HG02943 (cell line): ENCODE data around the gene HLA-DQA1.
"Not testable (repeated sequence)": the region's sequence is repeated elsewhere in the genome, so short reads cannot be mapped to it uniquely, and the experiment has no call there.

ENCODE experiments used
- ATAC-seq: cut with Tn5 transposase; IDR thresholded peaks from one replicate; pipeline ENCODE4 v1.9.1; 2021; ENCODE audit warnings: mild to moderate bottlenecking, low read depth, moderate library complexity; ENCODE audit not compliant: unreplicated experiment

Gene HLA-DQA1

DNA sequence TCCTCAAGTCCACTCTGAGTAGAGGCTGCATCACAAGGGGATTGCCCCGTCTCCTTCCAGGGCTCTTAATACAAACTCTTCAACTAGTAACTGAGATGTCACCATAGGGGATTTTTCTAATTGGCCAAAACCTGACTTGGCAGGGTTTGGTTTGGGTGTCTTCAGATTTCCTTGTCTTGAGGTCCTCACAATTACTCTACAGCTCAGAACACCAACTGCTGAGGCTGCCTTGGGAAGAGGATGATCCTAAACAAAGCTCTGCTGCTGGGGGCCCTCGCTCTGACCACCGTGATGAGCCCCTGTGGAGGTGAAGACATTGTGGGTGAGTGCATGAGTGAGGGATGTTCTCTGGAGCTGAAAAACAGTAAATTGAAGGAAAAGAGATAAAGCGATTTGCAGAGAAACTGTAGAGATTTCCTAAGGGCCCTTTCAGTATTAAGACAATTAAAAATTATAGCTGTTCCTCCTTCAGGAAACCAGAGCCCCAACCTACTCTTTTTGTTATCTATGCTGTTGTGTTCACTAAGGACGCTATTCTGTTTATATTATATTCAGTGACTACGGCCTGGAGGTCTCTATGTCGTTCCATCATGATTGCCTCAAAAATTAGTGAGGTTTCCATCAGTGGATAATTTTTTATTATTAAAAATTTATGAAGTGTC is at the start of gene HLA-DQA1:
TSS of gene HLA-DQA1 (plus strand) at position 188 of the 662 bp plus-strand sequence. CDS start at position 241, 53 bp downstream.
- ATAC-seq: peak; percentile 64

DNA sequence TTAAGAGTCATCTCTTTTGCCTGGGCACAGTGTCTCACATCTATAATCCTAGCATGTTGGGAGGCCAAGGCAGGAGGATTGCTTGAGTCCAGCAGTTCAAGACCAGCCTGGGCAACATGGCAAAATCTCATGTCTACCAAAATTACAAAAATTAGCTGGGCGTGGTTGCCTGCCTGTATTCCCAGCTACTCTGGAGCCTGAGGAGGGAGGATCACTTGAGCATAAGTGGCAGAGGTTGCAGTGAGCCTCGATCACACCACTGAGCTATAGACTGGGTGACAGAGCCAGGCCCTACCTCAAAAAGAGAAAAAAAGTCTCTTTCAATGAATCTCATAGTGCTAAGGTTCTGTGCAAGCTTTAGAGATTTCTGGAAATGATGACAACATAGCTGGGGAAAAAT is 49.0 kb upstream of the HLA-DQA1 start:
- ATAC-seq: no peak

DNA sequence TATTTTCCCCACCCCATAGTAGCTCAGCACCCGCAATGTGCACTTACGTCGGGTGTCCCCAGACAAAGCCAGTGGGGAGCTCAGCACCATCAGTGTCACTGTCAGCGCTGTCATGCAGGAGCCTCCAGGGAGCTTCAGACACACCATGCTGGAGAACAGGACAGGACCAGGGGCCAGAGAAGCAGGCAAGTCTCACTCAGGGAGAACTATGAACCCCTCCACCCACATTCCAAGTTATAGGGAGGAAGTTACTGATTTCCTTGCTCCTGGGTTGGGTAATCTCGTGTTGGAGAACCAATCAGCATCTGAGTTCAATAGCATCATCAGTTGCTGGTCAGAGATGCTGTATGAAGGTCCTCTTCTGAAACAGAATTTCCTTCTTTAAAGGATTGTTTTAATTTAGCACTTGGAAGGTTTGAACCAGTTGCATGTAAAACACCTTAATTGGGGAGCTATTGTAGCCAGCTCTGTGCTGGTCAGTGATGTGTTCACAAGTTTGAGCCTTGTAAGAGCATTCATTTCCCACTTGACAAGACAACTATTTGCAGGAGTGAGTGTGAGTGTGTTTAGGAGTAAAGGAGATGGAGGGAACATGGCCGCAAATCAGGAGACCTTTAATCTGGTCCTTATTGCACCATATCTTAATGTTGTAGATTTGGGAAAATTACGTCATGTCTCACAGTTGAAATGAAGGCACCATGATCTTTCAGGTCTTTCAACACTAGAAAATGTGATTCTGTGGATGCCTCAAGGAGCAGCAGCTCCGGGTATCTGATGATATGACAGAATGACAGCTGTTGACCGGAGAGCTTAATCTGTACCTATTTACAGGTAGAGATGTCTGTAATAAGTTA is 47.4 kb upstream of the HLA-DQA1 start, which contains the start of gene HLA-DRB1:
TSS of gene HLA-DRB1 (minus strand) at position 253 of the 854 bp plus-strand sequence. CDS start at position 147, 106 bp downstream.
- ATAC-seq: no peak

DNA sequence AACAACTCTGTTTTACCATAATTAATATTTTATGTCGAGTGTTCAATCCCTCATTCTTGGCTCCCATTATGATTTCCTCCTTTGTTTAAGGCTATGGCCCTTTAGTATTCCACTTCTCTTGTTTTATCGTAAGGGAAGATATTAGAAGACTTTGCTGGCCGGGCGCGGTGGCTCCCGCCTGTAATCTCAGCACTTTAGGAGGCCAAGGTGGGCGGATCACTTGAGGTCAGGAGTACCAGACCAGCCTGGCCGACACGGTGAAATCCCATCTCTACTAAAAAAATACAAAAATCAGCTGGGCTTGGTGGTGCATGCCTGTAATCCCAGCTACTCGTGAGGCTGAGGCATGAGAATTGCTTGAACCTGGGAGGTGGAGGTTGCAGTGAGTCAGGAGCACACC is 46.5 kb upstream of the HLA-DQA1 start:
- ATAC-seq: not testable (repeated sequence)

DNA sequence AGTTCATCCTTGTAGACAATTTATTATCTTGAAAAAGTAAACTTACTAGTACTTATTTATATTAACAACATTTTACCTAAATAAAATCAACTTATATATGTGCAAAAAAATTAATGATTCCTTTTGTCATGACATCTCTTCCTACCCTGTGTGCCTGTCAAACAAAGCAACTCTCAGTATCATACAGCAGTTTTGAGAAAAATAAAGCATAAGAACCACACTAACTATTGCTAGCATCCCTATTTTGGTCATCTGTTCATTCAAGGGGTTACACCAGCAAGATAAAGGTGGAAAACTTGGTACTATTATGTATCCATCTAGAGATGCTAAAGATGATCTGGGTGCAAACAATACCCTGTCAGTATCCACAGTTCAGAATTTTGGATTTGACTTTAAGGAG is 40.2 kb upstream of the HLA-DQA1 start:
- ATAC-seq: no peak

DNA sequence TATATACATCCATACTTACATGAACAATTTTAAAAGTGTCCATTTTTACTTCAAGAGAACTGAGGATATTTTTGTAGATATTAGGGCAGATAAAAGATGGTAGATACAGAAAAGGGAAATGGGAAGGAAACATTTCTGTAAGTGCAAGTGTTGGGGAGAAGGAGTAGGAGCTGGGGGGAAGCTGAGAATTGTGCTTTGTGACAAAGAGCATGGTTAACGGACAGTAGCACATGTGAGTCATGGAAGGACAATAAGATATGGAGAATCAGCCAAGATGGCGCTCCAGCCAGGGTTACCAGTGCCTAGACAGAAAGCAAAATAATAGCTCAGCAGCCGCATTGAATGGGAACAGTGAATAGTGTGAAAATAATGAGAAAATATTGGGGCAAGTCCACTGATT is 34.8 kb upstream of the HLA-DQA1 start:
- no peak for ATAC-seq

DNA sequence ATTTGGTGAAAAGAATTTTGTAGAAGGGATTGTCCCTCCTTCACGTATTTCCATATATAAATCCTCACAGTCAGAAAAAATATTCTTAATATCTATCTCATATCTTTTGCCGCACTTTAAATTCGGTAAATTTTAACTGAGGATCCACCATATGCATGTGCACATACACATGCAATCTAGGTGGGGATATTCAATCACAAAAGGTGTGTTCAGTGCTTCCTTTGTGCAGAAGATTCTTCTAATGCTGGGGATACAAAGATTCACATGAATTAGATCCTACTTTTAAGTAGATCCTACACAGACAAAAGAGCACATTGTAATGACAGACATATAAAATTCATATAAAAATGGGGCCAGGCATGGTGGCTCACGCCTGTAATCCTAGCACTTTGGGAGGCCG is 34.0 kb upstream of the HLA-DQA1 start:
- ATAC-seq: no peak

DNA sequence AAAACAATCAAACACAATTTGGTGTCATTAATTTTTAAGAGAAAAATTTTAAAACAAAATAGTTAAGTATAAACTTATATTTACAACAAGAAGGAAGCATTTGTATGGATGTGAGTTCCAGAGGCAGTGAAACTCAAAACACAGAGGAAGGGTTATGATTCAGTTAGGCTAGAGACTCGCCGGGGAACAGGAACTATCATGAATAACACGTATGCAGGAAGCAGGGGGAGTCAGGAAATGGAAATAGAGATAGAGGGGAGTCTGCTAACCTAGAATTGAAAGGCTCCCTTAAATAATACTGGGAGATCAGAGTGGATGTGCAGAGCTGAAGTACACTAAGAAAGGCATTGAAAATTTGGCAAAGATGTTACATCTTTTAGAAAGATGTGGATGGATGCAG is 33.3 kb upstream of the HLA-DQA1 start:
- no peak for ATAC-seq

DNA sequence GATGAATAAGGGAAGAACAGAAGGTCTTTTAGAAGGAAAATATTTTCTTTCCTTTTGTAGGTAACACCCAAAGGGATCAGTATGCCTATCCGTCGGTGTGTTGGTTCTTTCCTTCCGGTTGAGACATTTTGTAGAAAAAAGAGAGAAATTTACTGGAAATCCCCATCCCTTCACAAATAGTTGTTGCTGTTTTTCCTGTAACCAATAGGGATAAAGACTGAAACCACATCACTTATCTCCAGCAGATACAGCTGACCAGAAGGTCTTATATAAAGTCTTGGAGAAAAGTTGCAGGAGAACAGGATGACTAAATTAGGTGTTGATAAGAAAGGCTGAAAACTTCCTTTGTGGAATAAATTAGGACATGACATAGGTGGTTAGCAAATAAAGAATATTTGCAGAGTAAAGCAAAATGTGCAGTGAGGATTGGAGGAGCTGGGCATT is 32.8 kb upstream of the HLA-DQA1 start:
- no peak for ATAC-seq

DNA sequence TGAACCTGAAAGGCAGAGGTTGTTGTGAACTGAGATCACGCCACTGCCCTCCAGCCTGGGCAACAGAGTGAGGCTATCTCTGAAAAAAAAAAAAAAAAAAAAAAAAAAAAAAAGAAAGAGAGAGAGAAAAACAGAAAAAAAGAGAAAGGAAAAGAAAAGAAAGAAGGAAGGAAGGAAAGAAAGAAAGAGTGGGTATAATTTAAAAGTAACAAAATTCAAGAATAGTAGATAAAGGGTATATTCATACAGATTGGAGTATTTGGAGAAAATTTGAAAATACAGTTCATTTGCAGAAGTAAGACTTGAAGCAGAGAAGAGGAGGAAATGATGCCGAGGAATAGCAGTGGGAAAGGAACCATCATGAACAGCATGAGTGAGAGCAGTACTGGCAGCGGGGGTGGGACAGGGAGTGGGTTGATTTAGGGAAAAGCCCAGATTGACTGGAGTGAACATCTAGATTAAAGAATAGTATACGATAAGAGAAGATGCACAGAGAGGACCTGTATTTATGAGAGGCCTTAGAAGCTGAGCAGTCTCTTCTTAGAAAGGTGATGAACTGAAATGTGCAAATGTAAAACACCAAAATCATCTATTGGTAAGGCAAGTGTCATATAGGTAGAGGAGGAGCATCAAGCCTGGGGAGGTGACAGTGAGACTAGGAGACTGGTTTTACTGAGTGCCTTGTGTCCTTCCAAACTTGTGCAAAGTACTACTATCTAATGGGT is 29.8 kb upstream of the HLA-DQA1 start:
- no peak for ATAC-seq

DNA sequence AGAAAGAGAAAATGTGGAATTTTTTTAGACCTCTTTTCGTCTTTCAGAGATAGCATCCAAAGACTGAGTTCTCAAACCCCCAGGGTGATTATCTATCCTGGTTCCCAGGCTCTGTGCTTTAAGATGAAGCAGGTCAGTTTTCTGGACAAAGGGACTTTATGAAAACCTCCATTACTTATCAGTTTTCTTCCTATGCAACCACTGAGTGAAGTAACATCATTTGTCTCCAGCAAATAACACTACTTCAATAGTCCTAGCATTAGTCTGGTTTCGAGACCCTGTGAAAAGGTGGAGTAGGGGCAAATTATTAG is 29.3 kb upstream of the HLA-DQA1 start:
- ATAC-seq: no peak

DNA sequence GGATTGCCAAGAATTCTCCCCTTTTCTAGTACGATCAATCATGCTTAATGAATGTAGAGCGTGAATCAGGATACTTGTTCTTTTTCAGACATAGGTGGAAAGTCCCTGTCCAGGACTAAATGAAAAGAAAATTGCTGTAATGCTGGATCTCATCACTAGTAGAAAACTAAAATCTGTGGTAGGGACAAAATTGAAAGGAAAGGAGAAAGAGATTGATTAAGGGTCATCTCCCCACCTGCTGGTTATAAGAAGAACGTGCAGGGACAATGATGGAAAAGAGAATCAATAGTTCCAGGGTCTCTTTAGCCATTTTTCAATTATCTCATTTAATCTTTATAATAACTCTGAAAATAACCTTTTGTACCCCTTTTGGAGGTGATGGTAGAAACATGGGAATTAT is 28.8 kb upstream of the HLA-DQA1 start:
- ATAC-seq: no peak

DNA sequence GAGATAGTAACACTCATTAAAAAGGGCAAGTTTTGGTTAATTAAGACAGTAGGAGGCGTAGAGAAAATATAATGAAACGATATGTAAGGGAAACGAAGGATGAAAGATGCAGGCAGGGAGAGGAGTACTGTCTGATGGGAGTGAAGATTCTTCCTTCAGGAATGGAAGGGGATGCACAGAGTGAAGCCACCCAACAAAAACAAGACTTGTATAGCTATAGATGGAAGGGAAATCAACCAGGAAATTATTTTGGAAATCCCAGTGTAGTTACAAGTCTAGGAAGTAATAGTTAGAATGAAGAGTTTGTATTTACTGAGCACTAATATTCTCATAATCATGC is 27.8 kb upstream of the HLA-DQA1 start:
- no peak for ATAC-seq

DNA sequence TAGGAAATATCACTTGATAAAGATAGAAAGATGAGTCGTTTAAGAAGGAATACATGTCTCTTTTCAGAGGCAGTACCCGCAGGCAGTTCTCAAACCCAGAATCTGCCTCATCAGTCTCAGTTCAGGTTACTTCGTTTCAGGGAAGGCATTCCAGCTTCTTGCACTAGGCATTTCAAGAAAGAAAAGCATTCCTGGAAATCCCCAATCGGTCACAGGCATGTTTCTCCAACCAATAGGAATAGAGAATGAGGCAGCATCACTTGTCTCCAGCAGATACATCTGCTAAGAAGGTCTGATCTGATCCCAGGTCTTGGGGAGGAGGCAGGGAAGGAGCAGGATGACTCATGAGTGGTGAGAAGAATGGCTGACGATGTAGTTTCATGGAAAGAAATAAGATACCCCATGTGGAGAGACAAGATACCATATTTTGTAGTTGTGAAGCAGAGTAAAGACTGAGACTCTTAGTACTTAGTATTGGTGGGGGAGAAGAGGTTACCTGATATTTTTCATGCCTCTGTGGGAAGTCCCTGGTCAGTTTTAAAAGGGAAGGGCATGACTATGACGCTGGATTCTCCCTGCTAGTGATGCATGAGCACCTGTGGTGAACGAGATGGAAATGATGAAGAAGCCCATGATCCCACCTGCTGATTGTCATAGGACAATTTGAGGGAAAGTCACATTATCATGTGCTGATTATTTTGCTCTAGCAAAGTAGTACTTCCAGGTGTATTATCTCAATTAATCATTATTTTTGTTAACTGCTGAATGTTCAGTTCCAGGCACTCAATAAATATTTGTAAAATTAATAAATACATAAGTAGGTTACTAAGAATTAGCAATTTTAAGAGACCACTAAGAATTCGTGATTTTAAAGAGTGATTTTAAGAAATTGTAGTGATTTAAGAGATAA is 27.2 kb upstream of the HLA-DQA1 start:
- peak; percentile 81 for ATAC-seq

DNA sequence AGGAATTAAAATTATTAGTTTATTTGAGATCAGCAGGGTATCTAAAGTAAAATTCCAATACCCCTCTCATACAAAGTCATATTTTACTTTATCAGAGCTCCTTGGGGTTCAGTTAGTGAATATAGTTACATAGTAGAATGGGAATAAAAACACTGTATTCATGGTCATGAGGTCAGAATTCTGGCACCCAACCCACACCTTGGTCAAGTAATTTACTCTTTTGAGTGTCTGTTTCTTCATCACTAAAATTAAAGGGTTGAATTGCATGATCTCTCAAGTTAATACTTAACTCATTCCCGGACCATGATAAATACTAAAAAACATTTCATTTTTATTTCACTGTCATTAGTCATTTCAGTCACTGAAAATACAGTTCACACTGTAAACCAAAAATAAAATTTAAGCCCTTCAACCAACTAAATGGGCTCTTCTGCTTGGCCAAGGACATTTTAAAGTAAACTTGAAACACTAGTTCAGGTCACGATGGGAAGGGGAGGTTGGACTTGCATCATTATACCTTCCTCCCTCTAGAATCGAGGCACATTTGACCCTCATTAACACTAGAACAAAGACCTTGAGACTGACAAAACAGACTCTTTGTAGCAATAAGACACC is 26.4 kb upstream of the HLA-DQA1 start:
- ATAC-seq: no peak

DNA sequence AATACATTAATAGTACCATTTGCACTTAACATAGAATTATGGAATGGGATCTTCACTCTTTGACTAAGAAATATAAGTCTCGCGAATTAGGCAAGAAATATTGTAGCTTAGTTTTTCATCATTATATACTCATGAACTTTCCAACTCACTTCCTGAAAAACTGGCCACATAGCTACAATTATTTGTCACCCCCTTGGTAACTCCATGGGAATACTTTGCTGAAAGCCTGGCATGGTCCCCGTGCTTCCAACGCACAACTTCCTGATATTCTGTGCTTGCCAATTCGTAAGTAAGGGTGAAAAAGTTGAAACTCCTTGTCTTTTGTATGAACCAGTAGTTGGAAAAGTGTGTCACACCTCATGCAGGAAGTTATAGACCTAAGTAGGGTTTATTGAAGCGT is 23.7 kb upstream of the HLA-DQA1 start:
- ATAC-seq: no peak

DNA sequence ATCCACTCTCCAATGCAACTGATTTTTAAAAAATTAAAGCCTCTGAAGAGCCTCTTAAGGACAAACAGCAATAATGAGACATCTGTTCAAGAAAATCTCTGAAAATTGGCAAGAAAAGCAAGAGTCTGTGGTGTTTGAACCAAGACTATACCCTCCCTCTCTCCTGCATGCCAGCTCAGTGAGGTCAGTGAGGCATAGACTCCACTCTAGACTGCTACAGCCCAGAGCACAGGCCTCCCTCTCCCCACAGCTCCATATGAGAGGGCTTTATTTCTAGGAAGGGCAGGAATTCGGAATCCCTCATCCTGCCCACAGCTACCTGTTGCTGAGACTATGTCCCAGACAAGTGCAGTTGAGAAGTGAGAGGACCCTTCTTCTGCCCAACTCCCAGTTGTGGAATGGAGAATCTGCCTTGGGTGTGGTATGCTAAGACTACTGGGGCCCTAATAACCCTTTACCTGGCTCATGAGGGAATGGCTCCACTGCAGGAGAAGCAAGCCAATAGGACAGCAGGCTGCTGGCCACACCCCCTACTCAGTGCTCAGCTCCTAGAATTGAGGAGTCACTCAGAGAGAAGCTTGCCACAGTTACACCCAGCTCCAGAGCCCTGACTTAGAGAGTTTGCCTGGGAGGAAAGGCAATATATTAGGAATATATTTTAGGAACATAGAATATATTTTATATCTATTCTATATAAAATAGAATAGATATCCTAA is 22.7 kb upstream of the HLA-DQA1 start:
- no peak for ATAC-seq

DNA sequence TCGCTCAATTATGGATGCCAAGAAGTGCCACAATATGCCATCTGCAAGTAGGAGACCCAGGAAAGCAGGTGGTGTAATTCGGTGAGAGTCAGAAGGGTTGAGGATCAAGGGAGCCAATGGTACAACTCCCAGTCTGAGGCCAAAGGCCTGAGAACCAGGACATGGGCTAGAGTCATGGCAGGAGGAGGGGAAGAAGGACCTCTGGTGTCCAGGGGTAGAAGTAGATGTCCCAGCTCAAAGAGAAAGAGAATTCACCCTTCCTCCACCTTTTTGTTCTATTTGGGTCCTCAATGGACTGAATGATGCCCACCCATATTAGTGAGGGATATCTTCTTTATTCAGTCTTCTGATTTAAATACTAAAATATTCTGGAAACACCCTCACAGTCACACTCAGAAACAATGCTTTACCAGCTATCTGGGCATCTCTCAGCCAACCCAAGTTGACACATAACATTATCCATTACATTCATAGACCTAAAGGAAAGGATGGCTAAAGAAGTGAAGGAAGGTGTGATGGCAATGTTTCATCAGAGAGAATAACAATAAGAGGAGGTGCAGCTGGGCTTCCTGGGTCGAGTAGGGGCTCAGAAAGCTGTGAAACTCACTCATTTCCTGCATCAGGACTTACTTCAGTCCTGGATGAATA is 21.2 kb upstream of the HLA-DQA1 start:
- no peak for ATAC-seq

DNA sequence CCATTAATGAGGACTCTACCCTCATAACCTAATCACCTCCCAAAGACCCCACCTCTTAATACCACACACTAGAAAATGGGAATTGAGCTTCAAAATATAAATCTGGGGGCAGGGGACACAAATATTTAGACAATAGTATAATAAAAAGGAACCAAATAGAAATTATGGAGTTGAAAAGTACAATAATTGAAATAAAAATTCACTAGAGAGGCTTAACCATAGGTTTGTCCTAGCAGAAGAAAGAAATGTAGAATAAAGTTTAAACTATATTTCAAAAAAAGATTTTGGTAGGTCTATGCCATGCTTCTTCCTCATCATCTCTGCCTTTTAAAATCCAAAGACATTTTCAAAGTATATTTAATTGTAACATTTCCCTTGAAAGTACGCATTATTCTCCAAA is 19.5 kb upstream of the HLA-DQA1 start:
- ATAC-seq: no peak
